ENCODE data around the gene DALRD3.

DNA sequence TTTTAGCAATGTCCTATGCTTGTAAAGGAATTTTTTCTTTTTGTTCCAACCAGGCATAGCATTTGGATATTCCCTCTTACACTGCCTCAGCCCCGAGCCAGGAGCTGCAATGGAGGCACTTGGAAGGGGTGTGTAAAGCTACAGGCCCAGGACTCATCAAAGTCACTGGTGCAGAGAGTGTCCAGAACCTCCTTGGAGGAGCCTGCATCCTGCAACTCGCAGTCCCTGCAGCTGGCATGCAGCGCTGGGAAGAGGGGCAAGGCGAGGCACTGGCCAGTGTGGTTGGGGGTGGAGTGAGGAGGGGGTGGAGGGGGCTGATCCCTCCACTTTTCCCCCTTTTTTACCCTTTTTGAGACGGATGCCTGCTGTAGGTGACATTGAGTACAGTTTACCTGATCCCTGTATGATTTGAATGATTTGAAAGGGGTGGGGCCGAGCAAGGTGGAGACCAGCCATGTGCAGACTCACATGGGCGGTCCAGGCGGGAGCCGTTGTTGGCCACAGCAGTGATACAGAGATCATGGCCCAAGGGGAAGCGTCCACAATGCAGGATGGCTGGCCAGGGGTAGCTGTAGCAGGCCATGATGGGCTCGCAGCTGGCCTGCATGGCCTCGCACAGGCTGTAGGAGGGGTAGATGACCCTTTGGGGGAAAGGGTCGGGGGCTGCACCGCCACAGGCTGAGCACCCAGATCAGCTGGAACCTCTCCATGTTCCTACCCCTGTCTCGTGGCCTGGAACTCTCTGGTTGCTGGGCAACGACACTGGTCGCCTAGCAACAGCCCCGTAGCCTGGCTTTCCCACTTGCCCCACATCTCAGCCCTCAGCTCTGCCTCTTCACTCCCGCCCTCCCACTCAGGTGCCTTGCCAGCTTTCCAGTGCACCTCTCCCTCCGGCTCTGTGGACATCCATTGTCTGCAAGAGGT lies 20.4 kb downstream of the DALRD3 start:
- TF ChIP-seq, protein P1, sequence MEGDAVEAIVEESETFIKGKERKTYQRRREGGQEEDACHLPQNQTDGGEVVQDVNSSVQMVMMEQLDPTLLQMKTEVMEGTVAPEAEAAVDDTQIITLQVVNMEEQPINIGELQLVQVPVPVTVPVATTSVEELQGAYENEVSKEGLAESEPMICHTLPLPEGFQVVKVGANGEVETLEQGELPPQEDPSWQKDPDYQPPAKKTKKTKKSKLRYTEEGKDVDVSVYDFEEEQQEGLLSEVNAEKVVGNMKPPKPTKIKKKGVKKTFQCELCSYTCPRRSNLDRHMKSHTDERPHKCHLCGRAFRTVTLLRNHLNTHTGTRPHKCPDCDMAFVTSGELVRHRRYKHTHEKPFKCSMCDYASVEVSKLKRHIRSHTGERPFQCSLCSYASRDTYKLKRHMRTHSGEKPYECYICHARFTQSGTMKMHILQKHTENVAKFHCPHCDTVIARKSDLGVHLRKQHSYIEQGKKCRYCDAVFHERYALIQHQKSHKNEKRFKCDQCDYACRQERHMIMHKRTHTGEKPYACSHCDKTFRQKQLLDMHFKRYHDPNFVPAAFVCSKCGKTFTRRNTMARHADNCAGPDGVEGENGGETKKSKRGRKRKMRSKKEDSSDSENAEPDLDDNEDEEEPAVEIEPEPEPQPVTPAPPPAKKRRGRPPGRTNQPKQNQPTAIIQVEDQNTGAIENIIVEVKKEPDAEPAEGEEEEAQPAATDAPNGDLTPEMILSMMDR (IDR thresholded peaks at IDR 0.05; ENCODE audit: insufficient read depth, low read length) = no peak
- TF ChIP-seq GABPA (IDR thresholded peaks at IDR 0.05; ENCODE audit: low read depth) (no peak), POLR2AphosphoS5 (IDR thresholded peaks at IDR 0.05; ENCODE audit: low read depth) (no peak)
- TF ChIP-seq, protein P2, sequence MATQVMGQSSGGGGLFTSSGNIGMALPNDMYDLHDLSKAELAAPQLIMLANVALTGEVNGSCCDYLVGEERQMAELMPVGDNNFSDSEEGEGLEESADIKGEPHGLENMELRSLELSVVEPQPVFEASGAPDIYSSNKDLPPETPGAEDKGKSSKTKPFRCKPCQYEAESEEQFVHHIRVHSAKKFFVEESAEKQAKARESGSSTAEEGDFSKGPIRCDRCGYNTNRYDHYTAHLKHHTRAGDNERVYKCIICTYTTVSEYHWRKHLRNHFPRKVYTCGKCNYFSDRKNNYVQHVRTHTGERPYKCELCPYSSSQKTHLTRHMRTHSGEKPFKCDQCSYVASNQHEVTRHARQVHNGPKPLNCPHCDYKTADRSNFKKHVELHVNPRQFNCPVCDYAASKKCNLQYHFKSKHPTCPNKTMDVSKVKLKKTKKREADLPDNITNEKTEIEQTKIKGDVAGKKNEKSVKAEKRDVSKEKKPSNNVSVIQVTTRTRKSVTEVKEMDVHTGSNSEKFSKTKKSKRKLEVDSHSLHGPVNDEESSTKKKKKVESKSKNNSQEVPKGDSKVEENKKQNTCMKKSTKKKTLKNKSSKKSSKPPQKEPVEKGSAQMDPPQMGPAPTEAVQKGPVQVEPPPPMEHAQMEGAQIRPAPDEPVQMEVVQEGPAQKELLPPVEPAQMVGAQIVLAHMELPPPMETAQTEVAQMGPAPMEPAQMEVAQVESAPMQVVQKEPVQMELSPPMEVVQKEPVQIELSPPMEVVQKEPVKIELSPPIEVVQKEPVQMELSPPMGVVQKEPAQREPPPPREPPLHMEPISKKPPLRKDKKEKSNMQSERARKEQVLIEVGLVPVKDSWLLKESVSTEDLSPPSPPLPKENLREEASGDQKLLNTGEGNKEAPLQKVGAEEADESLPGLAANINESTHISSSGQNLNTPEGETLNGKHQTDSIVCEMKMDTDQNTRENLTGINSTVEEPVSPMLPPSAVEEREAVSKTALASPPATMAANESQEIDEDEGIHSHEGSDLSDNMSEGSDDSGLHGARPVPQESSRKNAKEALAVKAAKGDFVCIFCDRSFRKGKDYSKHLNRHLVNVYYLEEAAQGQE (IDR thresholded peaks at IDR 0.05; ENCODE audit: insufficient replicate concordance, low read depth) = no peak
